CD4-positive, CD25-positive, alpha-beta regulatory T cell (primary cell): Measurements from ENCODE around the gene PIGL. TPM values are rescaled to one million over a fixed set of nuclear protein-coding genes. Genes with fewer than 3 reads are reported as not detected.
"Not testable (repeated sequence)": the region's sequence is repeated elsewhere in the genome, so short reads cannot be mapped to it uniquely, and the experiment has no call there.

Experiments
- ATAC-seq, 2 donors: fragments of 150-1000 bp; cut with Tn5 transposase; one replicate each; pipeline ENCODE4 v1.10.0; 2021; ENCODE audit warnings: low read depth in 2 of 2, moderate number of reproducible peaks in 2 of 2, moderate library complexity in 1 of 2
- DNase-seq, 3 donors: peaks; one replicate each; pipeline versions ENCODE4 v3.0.0 to v3.0.0-alpha.2; 2012 to 2022; ENCODE audit warnings: mixed read lengths in 1 of 3
- H3K27ac ChIP-seq: one replicate; pipeline ENCODE4 v1.7.0; 2013; ENCODE audit warnings: mild to moderate bottlenecking, low read length; ENCODE audit not compliant: insufficient read depth, poor library complexity, severe bottlenecking
- H3K27me3 ChIP-seq: one replicate; pipeline ENCODE4 v1.7.0; 2013; ENCODE audit warnings: low read length; ENCODE audit not compliant: control insufficient read depth, insufficient read depth
- H3K36me3 ChIP-seq: one replicate; pipeline ENCODE4 v1.7.0; 2013; ENCODE audit warnings: mild to moderate bottlenecking, low read length, moderate library complexity; ENCODE audit not compliant: control insufficient read depth, insufficient read depth
- H3K4me1 ChIP-seq: 2 replicates; pipeline ENCODE4 v1.7.0; 2013; ENCODE audit warnings: mild to moderate bottlenecking, low read length; ENCODE audit not compliant: insufficient read depth, control insufficient read depth, poor library complexity, severe bottlenecking
- H3K4me3 ChIP-seq: one replicate; pipeline ENCODE4 v1.7.0; 2013; ENCODE audit warnings: low read depth, mild to moderate bottlenecking, low read length, moderate library complexity
- H3K9me3 ChIP-seq, 2 experiments: 1 replicate in 1 of 2; 2 replicates in 1 of 2; pipeline ENCODE4 v1.7.0; 2013; ENCODE audit warnings: low read length in 2 of 2, mild to moderate bottlenecking in 1 of 2, moderate library complexity in 1 of 2; ENCODE audit not compliant: control insufficient read depth in 2 of 2
- H3K27ac Mint-ChIP-seq, 3 donors: one replicate each; pipeline ENCODE4 v1.8.0; 2020 to 2022; ENCODE audit warnings: mild to moderate bottlenecking in 3 of 3, mixed read lengths in 3 of 3, moderate library complexity in 2 of 3
- H3K27me3 Mint-ChIP-seq: one replicate; pipeline ENCODE4 v1.8.0; 2022; ENCODE audit warnings: mild to moderate bottlenecking, mixed read lengths
- H3K36me3 Mint-ChIP-seq: one replicate; pipeline ENCODE4 v1.8.0; 2020; ENCODE audit warnings: mixed read lengths
- H3K4me1 Mint-ChIP-seq, 4 donors: one replicate each; pipeline ENCODE4 v1.8.0; 2020 to 2022; ENCODE audit warnings: mixed read lengths in 4 of 4, mild to moderate bottlenecking in 1 of 4
- H3K4me3 Mint-ChIP-seq, 4 donors: one replicate each; pipeline ENCODE4 v1.8.0; 2020 to 2022; ENCODE audit warnings: mild to moderate bottlenecking in 4 of 4, mixed read lengths in 4 of 4, moderate library complexity in 3 of 4
- H3K9me3 Mint-ChIP-seq, 7 donors: one replicate each; pipeline ENCODE4 v1.8.0; 2020 to 2022; ENCODE audit warnings: mixed read lengths in 7 of 7, mild to moderate bottlenecking in 3 of 7, moderate library complexity in 2 of 7
- polyA plus RNA-seq, 4 donors: library from polyadenylated mRNA; unstranded; fragments of 300-500 nt; fragmentation: Illumina TruSeq; gene quantifications; one replicate each; pipeline ENCODE4 v1.2.3, GENCODE V29; 2021
- total RNA-seq: library from RNA; stranded (reverse); gene quantifications from one replicate; pipeline ENCODE4 v1.2.3, GENCODE V29; 2022

The PIGL gene
- total and polyA plus RNA-seq, 5 donors from 2014 or later: 8.7 to 59.4 (median 11.5) TPM

DNA sequence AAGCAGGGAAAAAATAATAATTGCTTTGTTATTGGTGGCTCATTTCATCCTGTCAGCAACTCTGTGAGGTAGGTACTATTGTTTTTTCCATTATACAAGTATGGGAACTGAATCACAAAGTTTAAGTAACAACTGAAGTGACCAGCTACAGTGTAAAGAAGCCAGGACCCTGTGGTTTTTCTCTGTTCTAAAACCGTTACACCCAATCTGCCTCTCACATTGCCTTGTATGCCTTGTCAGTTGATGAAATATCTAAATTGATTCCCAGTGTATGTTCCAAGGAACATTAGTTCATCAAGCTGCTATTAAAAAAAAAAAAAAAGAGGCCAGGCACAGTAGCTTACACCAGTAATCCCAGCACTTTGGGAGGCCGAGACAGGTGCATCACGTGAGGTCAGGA, 5.4 kb downstream of the PIGL start:
- peaks cover 17 to 43% (median 30%) of the 10 kb centered on the region in 4 donors for H3K4me1 Mint-ChIP-seq
- DNase-seq: no peak
- H3K27ac Mint-ChIP-seq: no peak overlapping the region
- no peaks in the 10 kb centered on the region for H3K36me3 Mint-ChIP-seq
- H3K4me3 Mint-ChIP-seq: no peak overlapping the region
- no peaks in the 10 kb centered on the region for H3K9me3 Mint-ChIP-seq
- no peaks in the 10 kb centered on the region for H3K27me3 Mint-ChIP-seq
- H3K27me3 ChIP-seq: no peaks in the 10 kb centered on the region
- H3K4me3 ChIP-seq: no peak overlapping the region
- no peaks in the 10 kb centered on the region for H3K9me3 ChIP-seq
- H3K36me3 ChIP-seq: peaks cover 4% of the 10 kb centered on the region
- H3K27ac ChIP-seq: no peak overlapping the region
- peaks cover under 1% of the 10 kb centered on the region for H3K4me1 ChIP-seq
- no peak for ATAC-seq

DNA sequence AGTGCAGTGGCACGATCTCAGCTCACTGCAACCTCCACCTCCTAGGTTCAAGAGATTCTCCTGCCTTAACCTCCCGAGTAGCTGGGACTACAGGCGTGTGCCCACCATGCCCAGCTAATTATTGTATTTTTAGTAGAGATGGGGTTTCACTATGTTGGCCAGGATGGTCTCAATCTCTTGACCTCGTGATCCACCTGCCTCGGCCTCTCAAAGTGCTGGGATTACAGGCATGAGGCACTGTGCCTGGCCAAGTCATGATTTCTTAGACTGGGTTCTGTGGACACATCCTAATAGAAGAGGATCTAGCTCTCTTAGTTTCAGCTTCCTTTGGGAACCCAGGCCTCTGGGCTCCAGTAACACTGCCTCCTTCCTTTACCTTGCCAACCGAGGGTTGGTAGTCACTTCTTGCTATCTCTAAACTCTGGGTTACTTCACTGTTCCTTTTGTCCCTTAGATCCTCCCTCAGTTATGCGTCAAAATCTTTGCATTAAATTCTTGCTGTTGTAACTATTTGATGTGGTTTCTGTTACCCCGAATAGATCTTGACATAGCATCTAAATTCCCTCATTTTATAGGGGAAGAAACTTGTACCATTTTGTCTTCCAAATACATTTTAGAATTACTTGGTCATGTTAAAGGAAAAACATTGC, 13.0 kb downstream of the PIGL start:
- not testable (repeated sequence) for H3K27me3 ChIP-seq, H3K9me3 Mint-ChIP-seq, H3K27me3 Mint-ChIP-seq, H3K36me3 ChIP-seq, ATAC-seq, H3K9me3 ChIP-seq, H3K27ac ChIP-seq
- H3K27ac Mint-ChIP-seq: peak overlapping the region; percentile 27 to 89 (median 75)
- peak in 1 of 3 donors; percentile 27 for DNase-seq
- peaks cover 12% of the 10 kb centered on the region for H3K36me3 Mint-ChIP-seq
- H3K4me3 Mint-ChIP-seq: peak overlapping the region; percentile 51 to 87 (median 59)
- peak overlapping the region; percentile 78 for H3K4me3 ChIP-seq
- peaks cover 11% of the 10 kb centered on the region for H3K4me1 ChIP-seq
- peaks cover 17 to 39% (median 29%) of the 10 kb centered on the region in 4 donors for H3K4me1 Mint-ChIP-seq

DNA sequence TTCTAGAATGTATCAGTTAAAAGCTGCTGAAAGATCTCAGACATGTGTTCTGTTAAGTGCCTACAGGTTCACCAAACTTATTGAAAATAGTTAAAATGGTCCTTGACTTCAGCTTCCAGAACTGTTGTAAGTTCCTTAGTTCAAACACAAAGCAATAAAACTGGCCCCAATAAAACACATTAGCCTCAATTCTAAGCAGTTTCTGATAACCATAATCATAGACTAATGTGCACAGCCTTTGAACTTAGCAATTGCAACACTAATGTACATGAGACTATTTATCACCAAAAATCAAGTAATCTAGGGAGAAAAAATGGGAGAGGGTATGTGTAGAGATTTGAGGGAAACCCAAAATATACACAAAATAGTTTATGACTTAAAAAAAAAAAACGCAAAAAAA, 15.4 kb downstream of the PIGL start:
- H3K9me3 Mint-ChIP-seq: no peaks in the 10 kb centered on the region
- Histone ChIP-seq H3K36me3 (no peaks in the 10 kb centered on the region), H3K27ac (no peak overlapping the region), H3K4me1 (peaks cover 11% of the 10 kb centered on the region), H3K4me3 (no peak overlapping the region), H3K9me3 (no peaks in the 10 kb centered on the region), H3K27me3 (no peaks in the 10 kb centered on the region)
- no peak overlapping the region for H3K4me3 Mint-ChIP-seq
- no peak overlapping the region for H3K27ac Mint-ChIP-seq
- DNase-seq (no peak), ATAC-seq (no peak)
- H3K27me3 Mint-ChIP-seq: no peaks in the 10 kb centered on the region
- peaks cover 17% of the 10 kb centered on the region for H3K36me3 Mint-ChIP-seq
- H3K4me1 Mint-ChIP-seq: peaks cover 12 to 20% (median 18%) of the 10 kb centered on the region in 4 donors

DNA sequence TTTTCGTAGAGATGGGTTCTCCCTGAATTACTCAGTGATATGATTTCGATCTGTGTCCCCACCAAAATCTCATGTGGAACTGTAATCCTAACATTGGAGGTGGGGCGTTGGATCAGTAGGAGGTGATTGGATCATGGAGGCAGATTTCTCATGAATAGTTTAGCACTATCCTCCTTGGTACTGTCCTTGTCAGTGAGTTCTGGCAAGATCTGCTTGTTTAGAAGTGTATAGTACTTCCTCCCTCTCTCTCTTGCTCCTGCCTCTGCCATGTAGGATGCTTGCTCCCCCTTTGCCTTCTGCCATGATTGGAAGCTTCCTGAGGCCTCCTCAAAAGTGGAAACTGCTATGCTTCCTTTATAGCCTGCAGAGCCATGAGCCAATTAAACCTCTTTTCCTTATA, 22.9 kb downstream of the PIGL start:
- Histone ChIP-seq H3K9me3 (no peaks in the 10 kb centered on the region), H3K36me3 (no peaks in the 10 kb centered on the region), H3K27ac (no peak overlapping the region), H3K27me3 (no peaks in the 10 kb centered on the region), H3K4me3 (no peak overlapping the region), H3K4me1 (no peaks in the 10 kb centered on the region)
- ATAC-seq (no peak), DNase-seq (no peak)
- Mint-ChIP-seq H3K4me1 (peaks cover 0 to 21% (median 16%) of the 10 kb centered on the region in 4 donors), H3K9me3 (no peaks in the 10 kb centered on the region), H3K36me3 (peaks cover 19% of the 10 kb centered on the region), H3K27ac (peak overlapping the region in 2 of 3 donors; percentile 32 to 62), H3K27me3 (no peaks in the 10 kb centered on the region), H3K4me3 (peak overlapping the region in 1 of 4 donors; percentile 10)

DNA sequence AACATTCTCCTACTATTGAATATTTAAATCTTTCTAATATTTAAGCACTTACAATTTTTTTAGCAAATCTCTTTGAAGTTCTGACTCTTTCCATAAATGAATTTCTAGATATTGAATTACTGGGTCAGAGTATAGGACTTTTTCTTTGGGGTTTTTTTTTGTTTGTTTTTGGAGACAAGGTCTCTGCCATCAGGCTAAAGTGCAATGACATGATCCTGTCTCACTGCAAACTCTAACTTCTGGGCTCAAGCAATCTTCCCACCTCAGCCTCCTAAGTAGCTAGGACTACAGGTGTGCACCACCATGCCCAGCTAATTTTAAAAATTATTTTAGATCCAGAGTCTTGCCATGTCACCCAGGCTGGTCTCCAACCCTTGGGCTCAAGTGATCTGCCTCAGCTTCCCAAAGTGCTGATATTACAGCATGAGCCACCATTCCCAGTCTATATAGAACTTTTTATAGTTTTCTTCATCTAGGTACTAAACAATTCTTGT, 24.9 kb downstream of the PIGL start:
- ATAC-seq: no peak
- no peak overlapping the region for H3K27ac ChIP-seq
- Mint-ChIP-seq H3K4me3 (no peak overlapping the region), H3K27me3 (no peaks in the 10 kb centered on the region), H3K36me3 (peaks cover 14% of the 10 kb centered on the region), H3K27ac (peak overlapping the region in 1 of 3 donors; percentile 49), H3K9me3 (no peaks in the 10 kb centered on the region), H3K4me1 (peaks cover under 1 to 19% (median 16%) of the 10 kb centered on the region in 4 donors)
- no peak overlapping the region for H3K4me3 ChIP-seq
- H3K4me1 ChIP-seq: no peaks in the 10 kb centered on the region
- no peak for DNase-seq
- H3K36me3 ChIP-seq: no peaks in the 10 kb centered on the region
- H3K9me3 ChIP-seq: no peaks in the 10 kb centered on the region
- no peaks in the 10 kb centered on the region for H3K27me3 ChIP-seq

DNA sequence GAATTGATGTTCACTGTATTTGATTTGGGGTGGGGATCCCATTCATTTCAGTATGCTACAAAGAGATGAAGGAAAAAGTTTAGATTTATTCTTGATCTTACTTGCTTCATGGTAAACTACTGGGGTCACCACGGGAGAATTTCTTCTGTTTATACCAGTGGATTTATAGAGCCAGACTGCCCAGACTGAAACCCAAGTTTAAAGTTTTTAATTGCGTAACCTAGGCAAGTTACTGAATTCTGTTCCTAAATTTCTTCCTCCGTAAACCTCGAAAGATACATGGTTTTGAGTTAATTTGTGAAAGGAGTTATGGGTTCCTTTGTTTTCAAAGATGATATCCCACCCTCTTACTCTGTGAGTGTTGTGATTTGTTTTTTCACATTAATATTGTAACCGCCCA, 26.4 kb downstream of the PIGL start:
- ATAC-seq: no peak
- no peaks in the 10 kb centered on the region for H3K9me3 ChIP-seq
- H3K27ac Mint-ChIP-seq: peak overlapping the region in 2 of 3 donors; percentile 9 to 36

DNA sequence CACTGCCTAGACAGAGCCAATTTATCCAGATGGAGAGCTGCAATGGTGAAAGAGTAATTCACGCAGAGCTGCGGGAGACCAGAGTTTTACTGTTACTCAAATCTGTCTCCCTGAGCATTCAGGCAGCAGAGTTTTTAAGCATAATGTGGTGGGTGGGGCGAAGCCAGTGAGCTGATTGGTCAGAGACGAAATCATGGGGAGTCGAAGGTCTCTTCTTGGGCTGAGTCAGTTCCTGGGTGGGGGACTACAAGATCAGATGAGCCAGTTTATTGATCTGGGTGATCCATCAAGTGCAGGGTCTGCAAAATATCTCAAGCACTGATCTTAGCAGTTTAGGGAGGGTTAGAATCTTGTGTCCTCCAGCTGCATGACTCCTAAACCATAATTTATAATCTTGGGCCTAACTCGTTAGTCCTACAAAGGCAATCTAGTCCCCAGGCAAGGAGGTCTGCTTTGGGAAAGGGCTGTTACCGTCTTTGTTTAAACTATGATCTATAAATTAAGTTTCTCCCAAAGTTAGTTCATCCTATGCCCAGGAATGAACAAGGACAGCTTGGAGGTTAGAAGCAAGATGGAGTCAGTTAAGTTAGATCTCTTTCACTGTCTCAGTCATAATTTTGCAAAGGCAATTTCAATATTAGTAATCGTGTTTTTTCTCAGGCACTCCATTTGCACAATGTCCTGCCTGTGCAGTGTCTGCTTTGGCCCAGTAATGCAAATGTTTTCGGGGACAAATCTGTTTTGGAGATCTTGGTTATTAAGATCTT, 27.0 kb downstream of the PIGL start:
- Mint-ChIP-seq H3K9me3 (no peaks in the 10 kb centered on the region), H3K36me3 (peaks cover 24% of the 10 kb centered on the region), H3K4me3 (no peak overlapping the region), H3K27ac (peak overlapping the region in 2 of 3 donors; percentile 9 to 36), H3K4me1 (peaks cover 5 to 25% (median 21%) of the 10 kb centered on the region in 4 donors), H3K27me3 (no peaks in the 10 kb centered on the region)
- H3K36me3 ChIP-seq: no peaks in the 10 kb centered on the region
- DNase-seq (peak in 1 of 3 donors; percentile 47), ATAC-seq (no peak)
- no peaks in the 10 kb centered on the region for H3K4me1 ChIP-seq
- H3K4me3 ChIP-seq: no peak overlapping the region
- no peaks in the 10 kb centered on the region for H3K9me3 ChIP-seq
- no peak overlapping the region for H3K27ac ChIP-seq
- no peaks in the 10 kb centered on the region for H3K27me3 ChIP-seq

More for the DNA sequence above, 26.4 kb downstream of the PIGL start:
- Histone ChIP-seq H3K27me3 (no peaks in the 10 kb centered on the region), H3K4me1 (no peaks in the 10 kb centered on the region), H3K4me3 (no peak overlapping the region), H3K36me3 (no peaks in the 10 kb centered on the region), H3K27ac (no peak overlapping the region)
- Mint-ChIP-seq H3K9me3 (no peaks in the 10 kb centered on the region), H3K4me1 (peaks cover 5 to 21% (median 19%) of the 10 kb centered on the region in 4 donors), H3K36me3 (peaks cover 19% of the 10 kb centered on the region), H3K4me3 (no peak overlapping the region), H3K27me3 (no peaks in the 10 kb centered on the region)
- DNase-seq: no peak
